ENCODE data around the gene RGMB.

RGMB gene

GRCh38 chr5:98827161-98827560 lies 53.7 kb downstream of the RGMB start:
- Histone ChIP-seq H3K4me1 (ENCODE audit: control insufficient read depth, insufficient read depth, low read length, unreplicated experiment) (peaks cover 5% of the 10 kb centered on the region), H2AFZ (ENCODE audit: low read length, unreplicated experiment) (no peak overlapping the region), H3K27me3 (ENCODE audit: insufficient read depth, low read length) (no peaks in the 10 kb centered on the region), H3K27ac (ENCODE audit: low read depth, low read length) (no peak overlapping the region), H3K4me3 (ENCODE audit: low read depth, low read length) (no peak overlapping the region), H3K36me3 (ENCODE audit: insufficient read depth, low read length) (no peaks in the 10 kb centered on the region), H3K79me2 (ENCODE audit: control insufficient read depth, insufficient read depth, low read length, unreplicated experiment) (no peaks in the 10 kb centered on the region)

GRCh38 chr5:98827588-98828284 lies 54.3 kb downstream of the RGMB start:
- no peaks in the 10 kb centered on the region for H3K79me2 ChIP-seq (ENCODE audit: control insufficient read depth, insufficient read depth, low read length, unreplicated experiment)
- peaks cover 5% of the 10 kb centered on the region for H3K4me1 ChIP-seq (ENCODE audit: control insufficient read depth, insufficient read depth, low read length, unreplicated experiment)
- no peak overlapping the region for H3K4me3 ChIP-seq (ENCODE audit: low read depth, low read length)
- H3K27ac ChIP-seq (ENCODE audit: low read depth, low read length), result no peak overlapping the region
- no peaks in the 10 kb centered on the region for H3K36me3 ChIP-seq (ENCODE audit: insufficient read depth, low read length)
- no peak overlapping the region for H2AFZ ChIP-seq (ENCODE audit: low read length, unreplicated experiment)
- H3K27me3 ChIP-seq (ENCODE audit: insufficient read depth, low read length), result no peaks in the 10 kb centered on the region

- no peak overlapping the region for H2AFZ ChIP-seq (ENCODE audit: low read length, unreplicated experiment)
- no peaks in the 10 kb centered on the region for H3K4me1 ChIP-seq (ENCODE audit: control insufficient read depth, insufficient read depth, low read length, unreplicated experiment)
- H3K27ac ChIP-seq (ENCODE audit: low read depth, low read length), result no peak overlapping the region
- no peaks in the 10 kb centered on the region for H3K36me3 ChIP-seq (ENCODE audit: insufficient read depth, low read length)
- H3K27me3 ChIP-seq (ENCODE audit: insufficient read depth, low read length), result no peaks in the 10 kb centered on the region
- no peak overlapping the region for H3K4me3 ChIP-seq (ENCODE audit: low read depth, low read length)
- H3K79me2 ChIP-seq (ENCODE audit: control insufficient read depth, insufficient read depth, low read length, unreplicated experiment), result no peaks in the 10 kb centered on the region
Observed at GRCh38 chr5:98836175-98836574, 62.7 kb downstream of the RGMB start.

DNA sequence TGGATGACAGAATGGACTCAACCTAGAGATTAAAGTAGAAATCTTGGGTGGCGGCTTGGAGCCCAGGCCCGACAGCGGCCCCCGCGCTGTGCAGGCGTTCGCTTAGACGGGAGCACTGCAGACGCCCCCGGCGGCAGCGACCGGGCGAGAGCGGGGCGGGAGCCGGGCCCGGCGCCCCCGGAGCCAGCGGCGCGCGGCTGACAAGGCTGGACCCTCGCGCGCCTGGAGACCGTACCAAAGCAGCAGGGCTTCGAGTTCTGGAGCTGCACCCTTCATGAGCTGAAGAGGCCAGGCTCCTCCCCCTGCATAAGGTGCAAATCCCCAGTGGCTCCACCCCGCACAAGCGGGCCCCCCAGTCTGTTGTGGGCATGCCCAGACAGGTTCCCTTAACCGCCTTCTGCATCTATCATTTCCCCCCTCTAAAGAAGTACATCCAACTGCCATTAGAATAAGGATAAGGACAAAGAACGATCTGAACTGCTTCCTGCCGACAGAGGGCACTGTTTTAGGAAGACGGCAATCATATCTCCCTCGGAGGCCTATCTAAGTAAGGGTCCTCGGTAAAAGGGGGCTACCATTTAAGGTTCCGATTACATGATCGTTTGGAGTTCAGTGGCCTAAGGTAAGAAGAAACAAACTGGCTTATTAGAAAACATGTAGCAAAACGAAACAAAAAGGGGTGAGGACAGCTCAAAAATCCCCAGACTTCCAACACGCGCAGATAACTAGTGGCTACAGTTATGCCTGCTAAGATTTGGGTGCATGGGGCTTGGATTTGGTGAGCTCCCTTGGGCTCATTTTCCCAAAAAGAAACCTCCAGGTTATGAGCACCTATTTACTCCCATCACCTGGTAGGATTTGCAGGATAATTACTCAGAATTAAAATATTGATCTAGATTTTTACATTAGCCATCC lies 66.3 kb downstream of the RGMB start:
- H3K4me1 ChIP-seq (ENCODE audit: control insufficient read depth, insufficient read depth, low read length, unreplicated experiment), result no peaks in the 10 kb centered on the region
- no peak overlapping the region for H3K4me3 ChIP-seq (ENCODE audit: low read depth, low read length)
- H2AFZ ChIP-seq (ENCODE audit: low read length, unreplicated experiment), result no peak overlapping the region
- no peaks in the 10 kb centered on the region for H3K79me2 ChIP-seq (ENCODE audit: control insufficient read depth, insufficient read depth, low read length, unreplicated experiment)
- no peaks in the 10 kb centered on the region for H3K36me3 ChIP-seq (ENCODE audit: insufficient read depth, low read length)
- H3K27me3 ChIP-seq (ENCODE audit: insufficient read depth, low read length), result no peaks in the 10 kb centered on the region
- no peak overlapping the region for H3K27ac ChIP-seq (ENCODE audit: low read depth, low read length)

DNA sequence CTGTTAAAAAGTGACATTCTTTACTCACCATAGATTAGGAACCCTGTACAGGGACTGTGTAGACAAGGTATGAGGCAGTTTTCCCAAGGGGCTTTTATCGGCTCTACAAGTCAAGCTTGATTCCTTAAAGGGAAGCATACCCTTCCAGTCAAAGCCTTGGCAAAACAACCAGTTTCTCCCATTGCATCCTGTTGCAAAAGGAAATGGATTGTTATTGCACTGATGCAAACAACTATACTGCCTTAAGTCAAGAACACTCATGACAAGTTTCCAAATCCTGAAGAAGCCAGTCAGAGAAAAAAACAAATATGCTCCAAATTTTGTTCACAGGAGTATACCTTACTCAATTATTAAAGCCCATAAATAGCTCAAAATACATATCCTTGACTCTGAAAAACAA lies 67.5 kb downstream of the RGMB start:
- H3K79me2 ChIP-seq (ENCODE audit: control insufficient read depth, insufficient read depth, low read length, unreplicated experiment), result no peaks in the 10 kb centered on the region
- no peak overlapping the region for H2AFZ ChIP-seq (ENCODE audit: low read length, unreplicated experiment)
- H3K27ac ChIP-seq (ENCODE audit: low read depth, low read length), result no peak overlapping the region
- no peaks in the 10 kb centered on the region for H3K27me3 ChIP-seq (ENCODE audit: insufficient read depth, low read length)
- no peaks in the 10 kb centered on the region for H3K36me3 ChIP-seq (ENCODE audit: insufficient read depth, low read length)
- no peaks in the 10 kb centered on the region for H3K4me1 ChIP-seq (ENCODE audit: control insufficient read depth, insufficient read depth, low read length, unreplicated experiment)
- no peak overlapping the region for H3K4me3 ChIP-seq (ENCODE audit: low read depth, low read length)

- no peaks in the 10 kb centered on the region for H3K79me2 ChIP-seq (ENCODE audit: control insufficient read depth, insufficient read depth, low read length, unreplicated experiment)
- no peak overlapping the region for H3K4me3 ChIP-seq (ENCODE audit: low read depth, low read length)
- no peaks in the 10 kb centered on the region for H3K36me3 ChIP-seq (ENCODE audit: insufficient read depth, low read length)
- no peak overlapping the region for H2AFZ ChIP-seq (ENCODE audit: low read length, unreplicated experiment)
- no peaks in the 10 kb centered on the region for H3K4me1 ChIP-seq (ENCODE audit: control insufficient read depth, insufficient read depth, low read length, unreplicated experiment)
- no peaks in the 10 kb centered on the region for H3K27me3 ChIP-seq (ENCODE audit: insufficient read depth, low read length)
- no peak overlapping the region for H3K27ac ChIP-seq (ENCODE audit: low read depth, low read length)
Observed at GRCh38 chr5:98843481-98843880, 70.0 kb downstream of the RGMB start.

DNA sequence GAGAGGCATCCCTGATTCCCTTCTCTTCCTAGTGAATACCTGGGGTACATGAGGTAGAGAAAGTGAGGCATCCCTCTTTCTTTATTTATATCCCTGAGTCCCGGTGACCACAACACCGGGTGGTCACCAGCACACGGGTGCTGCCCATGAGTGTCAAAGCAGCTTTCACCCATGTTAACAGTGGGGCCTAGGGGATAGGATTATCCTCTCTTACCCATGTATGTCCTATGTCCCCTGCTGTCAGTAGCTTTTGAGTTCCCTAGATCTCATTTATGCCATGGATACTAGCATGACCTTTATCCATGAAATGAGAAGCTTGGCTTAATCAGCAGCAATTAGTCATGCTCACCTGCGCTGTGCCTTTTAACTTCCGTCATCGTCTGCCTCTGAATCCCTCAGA lies 71.4 kb downstream of the RGMB start:
- Histone ChIP-seq H3K27me3 (ENCODE audit: insufficient read depth, low read length) (no peaks in the 10 kb centered on the region), H3K79me2 (ENCODE audit: control insufficient read depth, insufficient read depth, low read length, unreplicated experiment) (no peaks in the 10 kb centered on the region), H3K4me3 (ENCODE audit: low read depth, low read length) (no peak overlapping the region), H3K4me1 (ENCODE audit: control insufficient read depth, insufficient read depth, low read length, unreplicated experiment) (no peaks in the 10 kb centered on the region), H3K36me3 (ENCODE audit: insufficient read depth, low read length) (no peaks in the 10 kb centered on the region), H3K27ac (ENCODE audit: low read depth, low read length) (no peak overlapping the region), H2AFZ (ENCODE audit: low read length, unreplicated experiment) (no peak overlapping the region)

GRCh38 chr5:98845878-98846277 lies 72.4 kb downstream of the RGMB start:
- Histone ChIP-seq H2AFZ (ENCODE audit: low read length, unreplicated experiment) (no peak overlapping the region), H3K36me3 (ENCODE audit: insufficient read depth, low read length) (no peaks in the 10 kb centered on the region), H3K4me1 (ENCODE audit: control insufficient read depth, insufficient read depth, low read length, unreplicated experiment) (no peaks in the 10 kb centered on the region), H3K79me2 (ENCODE audit: control insufficient read depth, insufficient read depth, low read length, unreplicated experiment) (no peaks in the 10 kb centered on the region), H3K27me3 (ENCODE audit: insufficient read depth, low read length) (no peaks in the 10 kb centered on the region), H3K27ac (ENCODE audit: low read depth, low read length) (no peak overlapping the region), H3K4me3 (ENCODE audit: low read depth, low read length) (no peak overlapping the region)

Measured in ACC112 (cell line).